Stimulated activated naive CD4-positive, alpha-beta T cell treated with Interleukin-2 at 50 U/mL for 16 hours (primary cell): Measurements from ENCODE around the gene CDKN2C.

Source experiments
- DNase-seq: peaks from one replicate; lab custom pipeline; 2025; lab: John Stamatoyannopoulos, UW

CDKN2C gene

GRCh38 chr1:50964863-50965262 is 5.2 kb upstream of the CDKN2C start:
- no peak for DNase-seq

GRCh38 chr1:50966991-50967390 is 3.1 kb upstream of the CDKN2C start:
- DNase-seq = no peak

GRCh38 chr1:50967416-50968157 is 2.5 kb upstream of the CDKN2C start:
- no peak for DNase-seq

- peak; percentile 77 for DNase-seq
These were observed 1.8 kb upstream of the CDKN2C start for GRCh38 chr1:50968158-50968820.

- peak; percentile 48 for DNase-seq
These were observed 1.0 kb upstream of the CDKN2C start for GRCh38 chr1:50968821-50969610.

GRCh38 chr1:50970509-50970887 is 453 bp downstream of the CDKN2C start:
- DNase-seq = no peak

- DNase-seq = no peak
These were observed 1.0 kb downstream of the CDKN2C start for GRCh38 chr1:50970931-50971582.

GRCh38 chr1:50971748-50972305 is 1.8 kb downstream of the CDKN2C start:
- DNase-seq = no peak

GRCh38 chr1:50972766-50973165 is 2.7 kb downstream of the CDKN2C start:
- DNase-seq = no peak

- no peak for DNase-seq
These were observed 3.2 kb downstream of the CDKN2C start for GRCh38 chr1:50973255-50973654.

GRCh38 chr1:50973875-50974617 is 4.0 kb downstream of the CDKN2C start:
- no peak for DNase-seq

GRCh38 chr1:50974618-50974935 is 4.5 kb downstream of the CDKN2C start:
- no peak for DNase-seq

GRCh38 chr1:50975436-50975835 is 5.4 kb downstream of the CDKN2C start:
- DNase-seq = no peak

- no peak for DNase-seq
These were observed 6.3 kb downstream of the CDKN2C start for GRCh38 chr1:50976111-50976889.

- DNase-seq = no peak
These were observed 7.0 kb downstream of the CDKN2C start for GRCh38 chr1:50976890-50977574.

GRCh38 chr1:50977575-50978143 is 7.6 kb downstream of the CDKN2C start:
- DNase-seq = peak; percentile 4

GRCh38 chr1:50978144-50978851 is 8.3 kb downstream of the CDKN2C start:
- DNase-seq = peak; percentile 9

- DNase-seq = no peak
These were observed 9.1 kb downstream of the CDKN2C start for GRCh38 chr1:50978852-50979781.
